ENCODE data around the gene SERPINA5. TPM values are rescaled to one million over a fixed set of nuclear protein-coding genes. Genes with fewer than 3 reads are reported as not detected.

Gene SERPINA5
- total and polyA plus RNA-seq, 2 of the 13 experiments (the other 11 are each of a cell fraction or from before 2014, with no cell fraction given) = 449 to 498 TPM

DNA sequence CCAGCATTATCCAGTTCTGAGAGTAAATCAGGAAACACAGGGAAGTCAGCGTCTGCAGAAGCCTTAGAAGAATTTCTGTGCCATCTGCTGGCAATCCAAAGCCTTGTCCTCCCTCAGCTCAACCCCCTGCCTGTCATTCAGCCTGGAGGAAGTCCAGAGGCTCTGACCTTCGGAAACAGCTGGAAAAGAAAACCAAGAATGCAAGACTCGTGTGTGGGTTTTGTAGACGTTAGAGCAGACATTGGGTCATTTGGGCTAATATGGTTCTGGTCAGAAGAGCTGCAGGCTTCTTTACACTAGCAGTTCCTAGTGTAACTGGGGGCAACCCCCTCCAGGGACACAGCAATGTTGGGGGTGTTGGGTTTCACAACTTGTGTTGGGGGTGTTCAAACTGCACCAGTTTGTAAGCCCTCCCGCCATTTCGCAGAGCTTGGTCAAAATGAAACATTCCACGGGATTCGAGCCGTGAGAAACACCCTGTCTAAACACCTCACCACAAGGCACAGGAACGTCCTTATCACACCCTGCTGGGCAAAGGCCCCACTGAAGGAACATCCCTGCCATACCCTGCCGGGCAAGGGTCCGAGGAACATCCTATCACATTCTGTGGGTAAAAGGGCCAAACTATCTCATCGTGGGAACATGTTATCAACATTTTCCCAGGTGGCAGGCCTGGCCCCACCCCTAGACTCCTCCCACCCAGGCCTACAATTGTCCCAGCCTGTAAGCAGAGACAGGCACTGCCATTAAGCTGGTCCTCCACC, 41.0 kb upstream of the SERPINA5 start (continued):
- no peak for TF ChIP-seq MLXIP (CRISPR knock-in tag; IDR thresholded peaks at IDR 0.05; ENCODE audit: borderline replicate concordance)
- TF ChIP-seq ZNF530 (CRISPR knock-in tag; IDR thresholded peaks at IDR 0.05; ENCODE audit: low read depth) = no peak
- no peak for TF ChIP-seq ISL2 (CRISPR knock-in tag; IDR thresholded peaks at IDR 0.05)
- peak; percentile 11; the same call in 1 of the 2 replicates for TF ChIP-seq SALL1 (CRISPR knock-in tag; IDR thresholded peaks at IDR 0.05)
- TF ChIP-seq ELF3 (CRISPR knock-in tag; IDR thresholded peaks at IDR 0.05) = peak; percentile 69
- no peak for TF ChIP-seq IRX3 (CRISPR knock-in tag; IDR thresholded peaks at IDR 0.05; ENCODE audit: borderline replicate concordance, low read depth)
- TF ChIP-seq NCOA1 (CRISPR knock-in tag; IDR thresholded peaks at IDR 0.05) = no peak
- no peak for TF ChIP-seq RORA (CRISPR knock-in tag; IDR thresholded peaks at IDR 0.05)
- TF ChIP-seq FOXA1 (IDR thresholded peaks at IDR 0.05) = no peak
- TF ChIP-seq FOXA1 (CRISPR knock-in tag; IDR thresholded peaks at IDR 0.05) = no peak
- TF ChIP-seq SIN3A (IDR thresholded peaks at IDR 0.05; ENCODE audit: borderline replicate concordance, low read depth, low read length) = no peak
- TF ChIP-seq ZNF589 (CRISPR knock-in tag; conservative IDR thresholded peaks at IDR 0.05) = no peak
- TF ChIP-seq TOPORS (CRISPR knock-in tag; IDR thresholded peaks at IDR 0.05) = no peak
- TF ChIP-seq EED (CRISPR knock-in tag; IDR thresholded peaks at IDR 0.05) = no peak
- no peak for TF ChIP-seq NAIF1 (CRISPR knock-in tag; IDR thresholded peaks at IDR 0.05; ENCODE audit: borderline replicate concordance)
- no peak for TF ChIP-seq SNRNP70 (IDR thresholded peaks at IDR 0.05; ENCODE audit: low read depth, low read length)
- no peak for TF ChIP-seq ZNF253 (CRISPR knock-in tag; IDR thresholded peaks at IDR 0.05; ENCODE audit: borderline replicate concordance)
- no peak for TF ChIP-seq RARG (CRISPR knock-in tag; IDR thresholded peaks at IDR 0.05; ENCODE audit: low read depth)
- no peak for TF ChIP-seq ZNF44 (CRISPR knock-in tag; IDR thresholded peaks at IDR 0.05)
- no peak for TF ChIP-seq ZNF850 (CRISPR knock-in tag; conservative IDR thresholded peaks at IDR 0.05)
- no peak for TF ChIP-seq SMARCC2 (IDR thresholded peaks at IDR 0.05)
- TF ChIP-seq ZBTB7B (CRISPR knock-in tag; IDR thresholded peaks at IDR 0.05) = 0 out of 2 replicates have a peak, but pooled peaks have one; percentile 5
- TF ChIP-seq SMARCE1 (IDR thresholded peaks at IDR 0.05; ENCODE audit: borderline replicate concordance) = no peak
- TF ChIP-seq XRCC5 (optimal IDR thresholded peaks at IDR 0.05; ENCODE audit: low read length) = peak; percentile 18
- peak; percentile 22; the same call in 1 of the 2 replicates for TF ChIP-seq ZNF292 (CRISPR knock-in tag; IDR thresholded peaks at IDR 0.05; ENCODE audit: borderline replicate concordance, low read depth)
- no peak for TF ChIP-seq MIER2 (CRISPR knock-in tag; IDR thresholded peaks at IDR 0.05)
- no peak for TF ChIP-seq ZNF557 (CRISPR knock-in tag; IDR thresholded peaks at IDR 0.05)
